A673 (cell line): Measurements from ENCODE around the gene ITSN1. TPM values are rescaled to one million over a fixed set of nuclear protein-coding genes. Genes with fewer than 3 reads are reported as not detected.

ENCODE experiments used
- BruUV-seq: library from RNA; stranded (reverse); fragments of 400-500 nt; replicated peaks from 2 replicates; lab custom pipeline; 2021; lab: Mats Ljungman, UMichigan
- CTCF ChIA-PET: fragments of 300-600 bp; sonication (Branson Sonifier 250); formaldehyde crosslinking; loops from one replicate; lab custom pipeline; 2022; ENCODE audit warnings: antibody characterized with exemption; lab: Charles Lee
- POLR2A ChIA-PET: fragments of 300-600 bp; sonication (Branson Sonifier 250); formaldehyde crosslinking; loops from one replicate; lab custom pipeline; 2022; ENCODE audit warnings: antibody characterized with exemption; ENCODE audit not compliant: low non-redundant PET; lab: Charles Lee
- DNase-seq: peaks from one replicate; pipeline ENCODE4 v3.0.0-alpha.2; 2015; ENCODE audit warnings: low spot score
- H3K27ac ChIP-seq: fragments of 200-600 bp; sonication (generic); 2 replicates; pipeline ENCODE4 v1.5.1; 2016; ENCODE audit warnings: mixed run types, low read depth, mild to moderate bottlenecking, mixed read lengths, antibody characterized with exemption, low read length; ENCODE audit not compliant: poor library complexity, severe bottlenecking
- H3K27me3 ChIP-seq: fragments of 200-600 bp; sonication (generic); replicated peaks from 2 replicates; pipeline ENCODE4 v1.6.1; 2017; ENCODE audit warnings: mixed run types, low read depth, mild to moderate bottlenecking, mixed read lengths, antibody characterized with exemption, low read length; ENCODE audit not compliant: insufficient read depth, poor library complexity
- H3K36me3 ChIP-seq: fragments of 200-600 bp; sonication (generic); 2 replicates; pipeline ENCODE4 v1.6.1; 2016; ENCODE audit warnings: mixed run types, mild to moderate bottlenecking, mixed read lengths, antibody characterized with exemption, low read length; ENCODE audit not compliant: insufficient read depth, poor library complexity, severe bottlenecking
- H3K4me1 ChIP-seq: fragments of 200-600 bp; sonication (generic); 2 replicates; pipeline ENCODE4 v1.6.1; 2017; ENCODE audit warnings: mixed run types, mild to moderate bottlenecking, mixed read lengths, antibody characterized with exemption, low read length; ENCODE audit not compliant: insufficient read depth, poor library complexity, severe bottlenecking
- H3K4me3 ChIP-seq: fragments of 200-600 bp; sonication (generic); 2 replicates; pipeline ENCODE4 v1.5.1; 2016; ENCODE audit warnings: low read depth, mixed run types, mild to moderate bottlenecking, mixed read lengths, low read length; ENCODE audit not compliant: poor library complexity, severe bottlenecking
- H3K9me3 ChIP-seq: fragments of 200-600 bp; sonication (generic); 2 replicates; pipeline ENCODE4 v1.6.1; 2016; ENCODE audit warnings: mixed run types, low read depth, mild to moderate bottlenecking, mixed read lengths, antibody characterized with exemption, low read length; ENCODE audit not compliant: poor library complexity, severe bottlenecking
- EZH2 ChIP-seq: fragments of 200-600 bp; sonication (generic); IDR thresholded peaks from 2 replicates; pipeline ENCODE4 v1.6.1; 2017; ENCODE audit warnings: borderline replicate concordance, low read depth, mild to moderate bottlenecking, mixed read lengths, antibody characterized with exemption, low read length; ENCODE audit not compliant: poor library complexity, severe bottlenecking
- intact Hi-C: fragments of 100-400 bp; cut with micrococcal nuclease; formaldehyde crosslinking; loops from one replicate; pipeline ENCODE4 v1.10.0; 2022; ENCODE audit not compliant: unreplicated experiment
- total RNA-seq: library from RNA; stranded (reverse); gene quantifications from 2 replicates; pipeline ENCODE4 v1.2.3, GENCODE V29; 2021
- TF ChIP-seq, protein P1 (sequence below): fragments of 300-800, 200-600 bp; sonication (generic); conservative IDR thresholded peaks from 2 replicates; pipeline ENCODE4 v1.5.1; 2017; ENCODE audit warnings: low read depth, mild to moderate bottlenecking, antibody characterized with exemption, low read length, moderate library complexity, mixed read lengths

ITSN1 gene
- total RNA-seq, 1 experiment from 2014 or later: 54.2 TPM

DNA sequence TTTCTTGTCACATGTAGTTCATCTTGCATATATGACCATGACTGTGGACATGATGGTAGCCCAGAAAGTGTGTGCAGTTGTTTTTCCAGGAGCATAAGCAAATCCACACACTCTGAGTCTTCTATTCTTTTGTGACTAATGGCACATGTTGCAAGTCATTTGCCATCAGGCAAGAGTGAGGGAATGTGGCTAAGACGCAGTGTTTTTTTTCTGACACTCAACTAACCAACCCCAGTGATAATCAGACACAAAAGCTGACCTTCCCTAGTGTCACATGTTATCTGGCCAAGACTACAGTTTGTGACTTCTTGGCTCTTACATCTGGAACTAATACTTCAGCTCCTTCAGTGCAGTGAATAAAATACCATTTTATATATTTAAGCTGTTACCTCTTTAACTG lies 108.8 kb downstream of the ITSN1 start:
- intact Hi-C loops: no loop called here
- Histone ChIP-seq H3K4me1 (peaks cover 23% of the 10 kb centered on the region), H3K4me3 (no peak overlapping the region), H3K27me3 (no peaks in the 10 kb centered on the region), H3K36me3 (peaks cover 6% of the 10 kb centered on the region), H3K27ac (no peak overlapping the region), H3K9me3 (peaks cover 17% of the 10 kb centered on the region)
- ChIA-PET CTCF (no interaction called here), POLR2A (no interaction called here)
- BruUV-seq: no TSS peak
- TF ChIP-seq, protein P1, sequence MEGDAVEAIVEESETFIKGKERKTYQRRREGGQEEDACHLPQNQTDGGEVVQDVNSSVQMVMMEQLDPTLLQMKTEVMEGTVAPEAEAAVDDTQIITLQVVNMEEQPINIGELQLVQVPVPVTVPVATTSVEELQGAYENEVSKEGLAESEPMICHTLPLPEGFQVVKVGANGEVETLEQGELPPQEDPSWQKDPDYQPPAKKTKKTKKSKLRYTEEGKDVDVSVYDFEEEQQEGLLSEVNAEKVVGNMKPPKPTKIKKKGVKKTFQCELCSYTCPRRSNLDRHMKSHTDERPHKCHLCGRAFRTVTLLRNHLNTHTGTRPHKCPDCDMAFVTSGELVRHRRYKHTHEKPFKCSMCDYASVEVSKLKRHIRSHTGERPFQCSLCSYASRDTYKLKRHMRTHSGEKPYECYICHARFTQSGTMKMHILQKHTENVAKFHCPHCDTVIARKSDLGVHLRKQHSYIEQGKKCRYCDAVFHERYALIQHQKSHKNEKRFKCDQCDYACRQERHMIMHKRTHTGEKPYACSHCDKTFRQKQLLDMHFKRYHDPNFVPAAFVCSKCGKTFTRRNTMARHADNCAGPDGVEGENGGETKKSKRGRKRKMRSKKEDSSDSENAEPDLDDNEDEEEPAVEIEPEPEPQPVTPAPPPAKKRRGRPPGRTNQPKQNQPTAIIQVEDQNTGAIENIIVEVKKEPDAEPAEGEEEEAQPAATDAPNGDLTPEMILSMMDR: no peak
- no peak for TF ChIP-seq EZH2
- DNase-seq: peak; percentile 11

DNA sequence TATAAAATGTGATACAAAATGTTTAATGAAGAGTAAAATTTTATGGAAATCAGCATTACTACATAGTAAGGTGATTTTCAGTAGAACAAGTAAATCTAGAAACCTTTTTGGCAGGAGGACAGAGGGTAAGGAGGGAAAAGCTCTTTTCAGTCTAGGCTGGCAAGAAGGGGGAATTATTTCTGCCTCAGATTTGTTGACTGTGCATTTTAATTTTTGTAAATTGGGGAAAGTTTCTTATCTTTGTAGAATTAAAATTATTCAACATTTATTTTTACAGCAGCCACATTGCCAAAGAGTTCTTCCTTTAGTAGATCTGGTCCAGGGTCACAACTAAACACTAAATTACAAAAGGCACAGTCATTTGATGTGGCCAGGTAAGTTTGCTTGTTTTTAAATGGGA lies 109.2 kb downstream of the ITSN1 start:
- no peak overlapping the region for H3K4me3 ChIP-seq
- no peak for DNase-seq
- peaks cover 13% of the 10 kb centered on the region for H3K9me3 ChIP-seq
- peaks cover 23% of the 10 kb centered on the region for H3K4me1 ChIP-seq
- ChIA-PET CTCF (no interaction called here), POLR2A (no interaction called here)
- H3K27me3 ChIP-seq: no peaks in the 10 kb centered on the region
- no peak for TF ChIP-seq EZH2
- BruUV-seq: no TSS peak
- intact Hi-C loops: no loop called here
- H3K36me3 ChIP-seq: peaks cover 6% of the 10 kb centered on the region
- H3K27ac ChIP-seq: no peak overlapping the region

DNA sequence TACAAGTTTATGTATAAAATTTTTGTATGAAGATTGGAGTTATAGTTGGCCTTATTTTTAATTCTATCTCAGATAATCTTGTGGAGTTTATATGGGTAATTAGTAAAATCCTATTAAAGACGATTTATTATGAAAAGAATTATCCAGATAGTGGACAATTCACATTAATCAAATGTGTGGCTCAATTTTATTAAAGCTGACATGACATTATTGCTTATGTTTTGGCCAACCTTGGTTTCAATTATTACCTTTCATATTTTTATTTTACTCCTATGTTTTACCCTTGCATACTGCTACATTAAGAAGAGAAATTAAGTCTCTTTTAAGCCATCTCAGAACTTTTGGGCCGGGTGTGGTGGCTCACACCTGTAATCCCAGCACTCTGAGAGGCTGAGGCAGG lies 110.0 kb downstream of the ITSN1 start:
- no peak overlapping the region for H3K4me3 ChIP-seq
- no peak for DNase-seq
- no TSS peak for BruUV-seq
- TF ChIP-seq, protein P1: no peak
- no peak for TF ChIP-seq EZH2
- peaks cover 5% of the 10 kb centered on the region for H3K9me3 ChIP-seq
- H3K27me3 ChIP-seq: no peaks in the 10 kb centered on the region
- ChIA-PET CTCF (no interaction called here), POLR2A (no interaction called here)
- peaks cover 6% of the 10 kb centered on the region for H3K36me3 ChIP-seq
- H3K27ac ChIP-seq: no peak overlapping the region
- peaks cover 23% of the 10 kb centered on the region for H3K4me1 ChIP-seq
- intact Hi-C loops: no loop called here

DNA sequence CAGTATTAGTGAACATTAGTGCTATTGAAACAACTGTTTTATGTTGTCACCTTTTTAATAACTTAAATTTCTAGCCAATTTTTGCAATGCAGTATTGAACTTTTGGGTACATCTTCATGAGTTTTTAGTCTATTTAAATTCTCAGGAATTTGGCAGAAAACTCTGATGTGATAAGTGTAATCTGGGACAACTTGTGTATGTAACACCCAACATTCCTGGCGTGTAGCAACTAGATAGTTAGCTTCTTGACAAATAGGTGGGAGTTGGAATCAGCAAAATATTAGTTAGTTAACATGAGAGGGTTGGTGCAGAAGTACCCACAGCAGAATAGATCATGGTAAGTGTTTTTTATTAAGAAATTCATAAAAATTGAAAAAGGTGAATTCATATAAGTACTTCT lies 111.6 kb downstream of the ITSN1 start:
- Histone ChIP-seq H3K9me3 (no peaks in the 10 kb centered on the region), H3K4me3 (no peak overlapping the region), H3K36me3 (peaks cover 6% of the 10 kb centered on the region), H3K27ac (no peak overlapping the region), H3K4me1 (peaks cover 23% of the 10 kb centered on the region), H3K27me3 (no peaks in the 10 kb centered on the region)
- POLR2A ChIA-PET: no interaction called here
- DNase-seq: no peak
- TF ChIP-seq EZH2: no peak
- TF ChIP-seq, protein P1: no peak
- intact Hi-C loops: no loop called here
- CTCF ChIA-PET: no interaction called here
- BruUV-seq: no TSS peak
